Effector CD4-positive, alpha-beta T cell (primary cell): Measurements from ENCODE around the gene SNRNP40.
A peak's percentile ranks its signal among the peaks of the same experiment; 100 is the strongest.
"Not testable (repeated sequence)": the region's sequence is repeated elsewhere in the genome, so short reads cannot be mapped to it uniquely, and the experiment has no call there.

ENCODE experiments used
- DNase-seq: peaks from one replicate; pipeline ENCODE4 v3.0.0-alpha.2; 2020
- total RNA-seq: gene quantifications from one replicate; lab custom pipeline; 2026; lab: John Stamatoyannopoulos, UW

SNRNP40 gene
- total RNA-seq, result 41.8 reads per million, percentile 64 among the genes with 10 or more reads in this experiment

GRCh38 chr1:31296486-31297276, at the start of gene SNRNP40, which contains the start of gene ZCCHC17:
Gene SNRNP40 (minus strand): TSS chr1:31296788. CDS start chr1:31296751, 37 bp downstream.
Gene ZCCHC17 (plus strand): TSS chr1:31297032. CDS start chr1:31310099, 13,067 bp downstream.
- peak; percentile 93 for DNase-seq

GRCh38 chr1:31345635-31346034, 49.0 kb upstream of the SNRNP40 start:
- DNase-seq, result no peak

- no peak for DNase-seq
Measured at GRCh38 chr1:31344503-31344902, 47.9 kb upstream of the SNRNP40 start.

DNA sequence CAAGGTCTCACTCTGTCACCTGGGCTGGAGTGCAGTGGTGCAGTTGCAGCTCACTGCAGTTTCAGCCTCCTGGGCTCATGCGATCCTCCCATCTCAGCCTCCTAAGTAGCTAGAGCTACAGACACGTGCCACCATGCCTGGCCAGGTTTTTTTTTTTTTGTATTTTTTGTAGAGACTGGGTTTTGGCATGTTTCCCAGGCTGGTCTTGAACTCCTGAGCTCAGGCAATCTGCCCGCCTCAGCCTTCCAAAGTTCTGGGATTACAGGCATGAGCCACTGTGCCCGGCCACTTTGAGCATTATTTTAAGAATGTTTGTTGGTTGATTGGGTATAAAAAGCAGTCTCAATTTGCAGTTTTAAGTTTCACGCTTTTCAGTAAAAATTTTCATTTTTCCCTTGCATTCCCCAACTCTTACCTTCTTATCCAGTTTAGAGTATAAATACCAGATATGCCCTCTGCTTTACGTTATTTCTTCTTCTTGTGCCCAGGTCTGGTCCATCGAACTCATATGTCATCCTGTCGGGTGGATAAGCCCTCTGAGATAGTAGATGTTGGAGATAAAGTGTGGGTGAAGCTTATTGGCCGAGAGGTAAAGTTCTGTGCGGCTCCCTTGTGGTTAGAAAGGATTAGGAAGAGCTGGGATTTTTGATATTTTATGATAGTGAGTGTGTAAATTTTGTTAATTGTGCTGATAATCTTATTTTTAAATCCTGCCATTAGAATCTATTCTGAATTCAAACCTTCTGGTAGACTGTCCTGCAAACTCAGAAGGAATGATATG, 40.3 kb upstream of the SNRNP40 start:
- DNase-seq, result no peak

- DNase-seq, result no peak
Measured at GRCh38 chr1:31335007-31335406, 38.4 kb upstream of the SNRNP40 start.

- DNase-seq, result no peak
Measured at GRCh38 chr1:31327381-31327780, 30.8 kb upstream of the SNRNP40 start.

DNA sequence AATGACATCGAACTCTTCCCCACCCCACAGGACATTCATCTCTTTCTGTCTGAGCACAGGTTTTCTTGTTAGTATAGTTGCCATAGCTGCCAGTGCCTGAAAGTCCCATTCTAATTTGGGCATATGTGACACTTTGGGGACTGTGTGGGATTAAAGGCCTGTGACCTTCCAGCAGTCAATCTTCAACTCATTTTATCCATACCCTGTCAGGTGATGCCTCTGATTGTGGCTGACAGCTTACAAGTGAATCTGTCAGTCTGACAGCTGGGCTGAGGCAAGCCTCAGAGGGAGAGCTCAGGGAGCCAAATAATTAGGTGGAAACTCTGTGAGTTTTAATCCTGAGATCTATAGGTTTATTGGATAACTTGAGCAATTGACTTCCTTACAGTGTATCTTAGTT, 29.9 kb upstream of the SNRNP40 start:
- DNase-seq, result no peak

GRCh38 chr1:31324992-31325391, 28.4 kb upstream of the SNRNP40 start:
- no peak for DNase-seq

- no peak for DNase-seq
Measured at GRCh38 chr1:31324093-31324492, 27.5 kb upstream of the SNRNP40 start.

- DNase-seq, result no peak
Measured at GRCh38 chr1:31318146-31318545, 21.6 kb upstream of the SNRNP40 start.

DNA sequence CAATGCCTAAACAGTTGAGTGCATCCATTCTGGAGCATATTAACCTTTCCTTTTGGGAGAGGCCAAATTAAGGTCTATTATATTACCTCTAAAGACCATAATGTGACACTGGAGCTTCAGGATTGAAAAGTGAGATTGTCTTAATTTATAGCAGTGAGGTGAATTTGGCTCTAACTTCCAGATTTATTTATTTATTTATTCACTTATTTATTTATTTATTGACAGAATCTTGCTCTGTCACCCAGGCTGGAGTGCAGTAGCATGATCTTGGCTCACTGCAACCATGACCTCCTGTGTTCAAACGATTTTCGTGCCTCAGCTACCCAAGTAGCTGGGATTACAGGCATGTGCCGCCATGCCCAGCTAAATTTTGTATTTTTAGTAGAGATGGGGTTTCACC, 19.3 kb upstream of the SNRNP40 start:
- DNase-seq, result no peak

DNA sequence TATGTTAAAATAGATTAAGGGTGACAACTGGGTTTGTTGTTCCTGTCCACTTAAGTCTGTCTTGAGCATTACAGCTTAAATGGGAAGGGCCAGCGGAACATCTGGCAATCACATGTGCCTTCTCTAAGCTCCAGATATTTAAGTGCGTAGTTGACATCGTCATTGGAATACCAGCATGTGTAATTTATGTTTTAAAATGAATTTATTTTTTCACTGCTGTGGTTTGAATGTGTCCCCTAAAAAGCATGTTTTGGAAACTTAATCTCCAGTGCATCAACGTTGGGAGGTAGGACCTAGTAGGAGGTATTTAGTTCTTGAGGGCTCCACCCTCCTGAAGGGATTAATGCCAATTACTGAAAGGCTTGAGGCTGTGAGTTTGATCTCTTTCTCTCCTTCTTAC, 13.6 kb upstream of the SNRNP40 start:
- DNase-seq, result no peak

DNA sequence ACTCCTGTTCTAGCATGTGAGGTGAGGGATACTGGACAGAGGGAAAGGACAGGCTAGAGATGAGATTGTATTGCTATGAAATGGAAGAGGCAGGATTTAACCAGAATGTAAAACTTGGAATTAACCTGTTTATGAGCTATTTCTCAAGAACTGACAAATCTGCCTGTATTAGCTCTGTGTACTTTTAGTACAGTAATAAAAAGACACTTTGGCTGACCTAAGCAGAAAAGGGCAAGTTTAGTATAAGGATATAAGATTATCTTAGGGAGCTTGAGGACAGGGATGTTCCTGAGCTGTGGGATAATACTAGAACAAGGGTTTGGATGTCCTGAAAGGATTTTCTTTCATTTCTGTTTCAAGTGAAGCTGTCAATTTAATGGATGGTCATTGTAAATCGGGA, 11.4 kb upstream of the SNRNP40 start:
- DNase-seq, result no peak

DNA sequence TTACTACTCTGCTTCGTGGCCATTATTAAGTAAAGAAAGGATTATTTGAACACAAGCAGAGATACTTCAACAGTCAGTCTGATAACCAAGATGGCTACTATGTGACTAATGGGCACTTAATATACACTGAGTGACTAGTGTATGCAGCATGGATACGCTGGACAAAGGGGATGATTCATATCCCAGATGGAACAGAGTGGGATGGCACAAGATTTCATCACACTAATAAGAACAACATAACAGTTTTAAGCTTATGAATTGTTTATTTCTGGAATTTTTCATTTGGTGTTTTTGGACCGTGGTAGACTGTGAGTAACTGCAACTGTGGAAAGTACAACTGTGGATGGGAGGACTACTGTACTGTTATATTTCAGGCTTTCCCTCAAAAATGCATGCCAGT, 9.7 kb upstream of the SNRNP40 start:
- no peak for DNase-seq

GRCh38 chr1:31302709-31303441, 6.3 kb upstream of the SNRNP40 start:
- no peak for DNase-seq

DNA sequence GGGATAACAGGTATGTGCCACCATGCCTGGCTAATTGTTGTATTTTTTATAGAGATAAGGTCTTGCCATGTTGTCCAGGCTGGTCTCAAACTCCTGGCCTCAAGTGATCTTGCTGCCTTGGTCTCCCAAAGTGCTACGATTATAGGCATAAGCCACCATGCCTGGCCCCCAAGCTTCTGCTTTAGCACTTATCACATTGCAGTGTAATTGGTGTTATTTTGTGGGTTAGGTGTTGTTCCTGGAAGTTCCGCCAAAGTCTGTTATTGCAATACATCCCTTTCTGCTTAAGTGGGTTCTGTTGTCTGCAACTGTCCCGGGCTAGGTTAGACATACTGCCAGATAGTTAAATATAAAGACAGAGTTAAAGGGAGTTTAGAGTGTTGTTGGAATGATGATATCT, 3.6 kb upstream of the SNRNP40 start:
- DNase-seq, result no peak

- no peak for DNase-seq
Measured at GRCh38 chr1:31299365-31299764, 2.8 kb upstream of the SNRNP40 start.

- no peak for DNase-seq
Measured at GRCh38 chr1:31297277-31298247, 974 bp upstream of the SNRNP40 start.

- no peak for DNase-seq
Measured at GRCh38 chr1:31295874-31296485, 608 bp downstream of the SNRNP40 start.

GRCh38 chr1:31289021-31289420, 7.6 kb downstream of the SNRNP40 start:
- DNase-seq, result no peak

- not testable (repeated sequence) for DNase-seq
Measured at GRCh38 chr1:31287791-31288190, 8.8 kb downstream of the SNRNP40 start.
